GM18867 (cell line): ENCODE measurements around the gene DNA2.

Experiments
- ATAC-seq: cut with Tn5 transposase; IDR thresholded peaks from one replicate; pipeline ENCODE4 v1.9.1; 2021; ENCODE audit warnings: mild to moderate bottlenecking, moderate library complexity; ENCODE audit not compliant: unreplicated experiment

The DNA2 gene

DNA sequence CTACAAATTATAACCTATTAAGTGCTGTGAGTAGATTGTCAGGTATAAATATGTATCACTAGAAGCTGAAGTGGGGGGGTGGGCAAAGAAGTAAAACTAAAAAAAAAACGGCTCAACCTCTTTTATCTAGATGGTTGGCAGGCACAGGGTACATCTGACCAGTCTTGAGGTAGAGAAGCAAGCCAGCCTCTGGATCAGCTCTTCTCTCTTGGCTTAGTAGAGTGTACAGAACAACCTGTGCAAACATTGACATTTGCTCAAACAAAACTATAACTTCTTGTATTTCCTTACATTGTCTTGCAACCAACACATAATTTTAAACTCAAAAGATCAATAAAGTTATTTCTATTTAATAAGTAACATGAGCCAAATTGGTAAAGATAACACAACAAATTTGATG is 25.6 kb downstream of the DNA2 start:
- no peak for ATAC-seq

DNA sequence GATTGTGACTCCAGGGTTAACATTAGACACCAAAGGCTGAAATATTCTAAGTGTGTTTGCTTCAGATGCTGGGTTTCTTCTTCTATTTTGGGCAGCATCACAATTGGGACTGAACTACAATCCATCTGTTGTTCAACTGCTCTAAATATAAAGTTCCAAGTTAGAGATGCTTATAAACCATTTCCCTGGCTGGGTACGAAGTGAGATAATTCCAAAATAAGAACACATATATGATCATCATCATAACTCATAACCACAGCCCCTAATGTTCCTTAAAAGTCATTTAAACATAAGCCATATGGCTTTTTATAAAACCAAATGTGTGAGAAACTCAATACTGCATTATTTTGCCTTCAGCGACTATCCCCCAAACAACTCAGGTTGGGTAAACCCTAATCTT is 28.8 kb downstream of the DNA2 start:
- no peak for ATAC-seq

DNA sequence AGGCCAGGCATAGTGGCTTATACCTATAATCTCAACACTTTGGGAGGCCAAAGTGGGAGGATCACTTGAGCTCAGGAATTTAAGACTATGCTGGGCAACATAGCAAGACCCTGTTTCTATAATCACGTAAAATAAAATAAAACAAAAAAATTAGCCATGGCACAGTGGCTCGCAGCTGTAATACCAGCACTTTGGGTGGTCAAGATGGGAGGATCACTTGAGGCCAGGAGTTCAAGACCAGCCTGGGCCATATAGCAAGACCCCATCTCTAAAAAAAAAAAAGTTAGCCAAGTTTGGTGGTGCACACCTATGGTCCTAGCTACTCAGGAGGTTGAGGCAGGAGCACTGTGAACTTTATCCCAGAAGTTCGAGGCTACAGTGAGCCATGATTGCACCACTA is 30.9 kb downstream of the DNA2 start:
- ATAC-seq = no peak

DNA sequence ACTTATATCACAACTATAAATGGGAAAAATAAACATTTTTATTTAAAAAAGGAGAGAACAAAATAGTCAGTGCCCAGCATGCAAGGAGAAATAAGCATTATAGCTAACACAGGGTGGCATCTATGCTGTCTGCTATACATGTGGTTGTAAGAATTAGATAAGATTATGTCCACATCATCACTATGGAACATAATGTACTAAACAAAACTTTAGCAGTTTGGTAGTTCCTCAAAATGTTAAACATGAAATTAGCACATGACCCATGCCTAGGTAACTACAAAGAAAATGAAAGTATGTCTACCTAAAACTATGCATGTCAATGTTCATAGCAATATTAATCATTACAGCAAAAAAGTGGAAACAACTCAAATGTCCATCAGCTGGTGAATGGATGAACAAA is 36.0 kb downstream of the DNA2 start:
- no peak for ATAC-seq

DNA sequence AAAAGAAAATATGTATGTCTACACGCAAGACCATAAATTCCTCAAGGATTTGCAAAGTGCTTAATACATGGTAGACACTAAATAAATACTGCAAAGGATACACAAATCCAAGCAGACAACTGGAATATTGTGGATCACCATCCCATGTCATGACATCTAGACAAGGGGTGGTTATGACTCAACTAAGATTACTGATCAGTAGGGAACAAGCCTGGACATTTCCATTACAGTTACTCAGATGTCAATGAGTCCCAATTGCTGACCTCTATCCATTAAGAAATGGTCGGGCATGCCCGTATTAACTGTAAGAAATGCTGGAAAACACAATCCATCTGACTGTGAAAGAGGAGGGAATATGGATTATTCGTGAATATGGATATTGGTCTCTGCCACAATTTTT is 37.1 kb downstream of the DNA2 start:
- no peak for ATAC-seq

DNA sequence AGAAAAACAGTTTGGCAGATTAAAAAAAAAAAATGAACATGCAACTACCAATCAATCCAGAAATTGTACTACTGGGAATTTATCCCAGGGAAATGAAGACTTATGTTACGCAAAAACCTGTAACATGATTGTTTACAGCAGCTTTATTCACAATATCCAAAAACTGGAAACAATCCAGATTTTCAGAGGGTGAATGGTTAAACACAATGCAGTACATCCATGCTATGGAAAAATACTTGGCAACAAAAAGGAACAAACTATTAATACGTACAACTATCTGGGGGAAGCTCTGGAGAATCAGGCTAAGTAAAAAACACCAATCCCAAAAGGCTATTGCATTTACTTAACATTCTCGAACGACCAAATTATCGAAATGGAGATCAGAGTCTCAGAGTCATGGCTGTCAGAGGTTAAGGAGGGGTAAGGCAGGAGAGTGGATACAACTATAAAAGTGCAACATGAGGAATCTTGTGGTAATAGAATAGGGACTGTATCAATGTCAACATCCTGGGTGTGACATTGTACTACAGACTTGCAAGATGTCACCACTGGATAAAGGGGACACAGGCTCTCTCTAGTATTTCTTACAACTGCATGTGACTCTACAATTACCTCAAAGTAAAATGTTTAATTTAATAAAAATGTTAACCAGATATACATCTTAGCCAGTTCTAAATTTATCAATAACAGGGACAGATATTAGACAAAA is 43.2 kb downstream of the DNA2 start:
- ATAC-seq = no peak

DNA sequence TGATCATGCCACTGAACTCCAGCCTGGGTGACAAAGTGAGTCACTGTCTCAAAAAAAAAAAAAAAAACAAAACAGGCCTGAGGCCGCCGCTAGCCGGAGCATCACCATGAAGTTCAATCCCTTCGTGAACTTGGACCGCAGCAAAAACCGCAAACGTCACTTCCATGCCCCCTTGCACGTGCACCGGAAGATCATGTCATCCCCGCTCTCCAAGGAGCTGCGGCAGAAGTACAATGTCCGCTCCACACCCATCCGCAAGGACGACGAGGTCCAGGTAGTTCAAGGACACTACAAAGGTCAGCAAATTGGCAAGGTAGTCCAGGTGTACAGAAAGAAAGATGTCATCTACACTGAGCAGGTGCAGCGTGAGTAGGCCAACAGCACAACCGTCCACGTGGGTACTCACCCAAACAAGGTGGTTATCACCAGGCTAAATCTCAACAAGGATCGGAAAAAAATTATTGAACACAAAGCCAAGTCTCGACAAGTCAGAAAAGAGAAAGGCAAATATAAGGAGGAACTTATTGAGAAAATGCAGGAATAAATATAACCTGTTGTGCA is 47.2 kb downstream of the DNA2 start:
- ATAC-seq = no peak

DNA sequence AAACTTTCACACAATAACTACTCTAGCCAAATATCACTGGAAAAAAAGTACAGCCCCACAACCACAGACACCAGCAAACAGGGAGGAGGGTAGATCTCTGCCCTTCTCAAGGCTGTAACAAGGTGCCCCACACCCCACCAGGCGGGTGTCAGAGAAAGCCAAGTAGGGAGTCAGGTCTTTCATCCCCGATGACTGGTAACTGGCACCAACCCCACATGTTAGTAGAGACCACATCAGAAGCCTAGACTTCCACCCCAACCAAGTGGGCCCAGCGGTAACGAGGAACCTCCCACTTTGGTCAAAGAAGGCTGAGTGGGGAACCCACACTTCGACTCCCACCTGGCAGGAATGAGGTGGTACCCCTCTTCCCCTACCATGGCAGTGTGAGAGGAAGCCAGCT is 48.3 kb downstream of the DNA2 start:
- ATAC-seq = no peak

DNA sequence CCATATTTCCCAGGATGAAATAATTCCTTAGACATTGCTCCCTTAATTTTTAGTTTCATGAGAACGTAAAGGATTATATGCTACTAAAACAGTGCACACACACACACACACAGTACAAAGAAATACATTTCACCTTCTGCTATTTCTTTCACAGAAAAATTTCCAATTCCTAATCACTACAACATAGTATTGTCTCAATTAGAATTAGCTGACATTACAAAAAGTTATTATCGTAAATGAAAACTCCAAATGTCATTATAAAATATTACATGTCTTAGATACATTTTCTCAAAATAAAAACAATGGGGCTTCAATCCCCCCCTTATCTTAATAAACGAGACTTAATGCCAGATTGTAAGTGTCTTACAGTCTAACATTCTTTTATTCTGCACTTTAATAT is 52.4 kb downstream of the DNA2 start:
- ATAC-seq = no peak

DNA sequence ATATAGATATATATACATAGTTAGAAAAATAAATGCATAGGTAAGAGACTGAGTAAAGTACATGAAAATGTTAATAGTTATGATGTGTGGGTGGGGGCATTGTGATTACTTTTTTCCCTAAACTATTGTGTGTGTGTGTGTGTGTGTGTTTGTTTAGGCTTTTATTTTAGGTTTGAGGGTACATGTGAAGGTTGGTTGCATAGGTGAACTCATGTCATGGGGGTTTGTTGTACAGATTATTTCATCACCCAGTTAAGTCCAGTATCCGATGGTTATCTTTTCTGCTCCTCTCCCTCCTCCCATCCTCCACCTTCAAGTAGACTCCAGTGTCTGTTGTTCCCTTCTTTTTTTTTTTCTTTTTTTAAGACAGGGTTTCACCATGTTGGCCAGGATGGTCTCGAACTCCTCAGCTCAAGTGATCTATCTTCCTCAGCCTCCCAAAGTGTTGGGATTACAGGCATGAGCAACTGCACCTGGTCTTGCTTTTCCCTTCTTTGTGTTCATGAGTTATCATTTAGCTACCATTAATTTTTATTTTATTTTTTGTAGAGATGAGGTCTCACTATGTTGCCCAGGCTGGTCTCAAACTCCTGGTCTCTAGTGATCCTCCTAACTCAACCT is 62.8 kb downstream of the DNA2 start:
- no peak for ATAC-seq

DNA sequence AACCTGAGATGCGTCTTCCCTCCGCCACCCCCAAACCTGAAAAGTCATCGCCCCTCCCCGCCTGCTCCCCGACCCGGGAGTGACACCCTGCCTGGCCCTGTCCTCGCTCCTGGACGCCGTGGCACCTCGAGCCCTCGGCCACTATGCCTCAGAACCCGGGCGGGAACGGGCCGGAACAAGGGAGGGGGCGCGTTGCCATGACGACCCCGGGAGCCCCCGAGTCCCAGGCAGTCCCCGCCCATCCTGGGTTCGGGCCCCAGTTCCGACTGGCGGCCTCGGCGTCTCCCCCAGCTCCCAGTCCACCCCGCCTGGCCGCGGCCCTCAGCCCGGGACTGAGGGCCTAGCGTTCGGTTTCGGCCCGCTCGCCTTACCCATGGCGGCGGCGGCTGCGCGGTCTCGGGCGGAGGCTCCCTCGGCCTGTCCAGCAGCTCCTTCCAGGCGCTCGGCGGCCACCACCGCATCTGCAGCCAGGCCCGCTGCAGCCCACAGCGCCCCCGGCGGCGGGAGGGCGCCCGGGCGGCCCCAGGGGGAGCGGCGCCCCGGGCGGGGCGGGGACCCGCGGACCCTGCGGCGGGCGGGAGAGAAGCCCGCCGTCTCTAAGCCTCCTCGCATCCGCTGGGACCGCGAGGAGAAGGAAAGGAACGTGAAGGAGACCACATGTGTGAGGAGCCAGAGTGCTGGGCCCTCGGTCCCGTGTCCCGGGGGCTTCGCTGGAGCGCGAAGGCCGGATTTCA is 64.8 kb downstream of the DNA2 start, which contains the start of gene RUFY2:
TSS of gene RUFY2 (minus strand) at position 463 of the 734 bp plus-strand sequence. CDS start at position 375, 88 bp downstream.
- ATAC-seq = peak; percentile 96

DNA sequence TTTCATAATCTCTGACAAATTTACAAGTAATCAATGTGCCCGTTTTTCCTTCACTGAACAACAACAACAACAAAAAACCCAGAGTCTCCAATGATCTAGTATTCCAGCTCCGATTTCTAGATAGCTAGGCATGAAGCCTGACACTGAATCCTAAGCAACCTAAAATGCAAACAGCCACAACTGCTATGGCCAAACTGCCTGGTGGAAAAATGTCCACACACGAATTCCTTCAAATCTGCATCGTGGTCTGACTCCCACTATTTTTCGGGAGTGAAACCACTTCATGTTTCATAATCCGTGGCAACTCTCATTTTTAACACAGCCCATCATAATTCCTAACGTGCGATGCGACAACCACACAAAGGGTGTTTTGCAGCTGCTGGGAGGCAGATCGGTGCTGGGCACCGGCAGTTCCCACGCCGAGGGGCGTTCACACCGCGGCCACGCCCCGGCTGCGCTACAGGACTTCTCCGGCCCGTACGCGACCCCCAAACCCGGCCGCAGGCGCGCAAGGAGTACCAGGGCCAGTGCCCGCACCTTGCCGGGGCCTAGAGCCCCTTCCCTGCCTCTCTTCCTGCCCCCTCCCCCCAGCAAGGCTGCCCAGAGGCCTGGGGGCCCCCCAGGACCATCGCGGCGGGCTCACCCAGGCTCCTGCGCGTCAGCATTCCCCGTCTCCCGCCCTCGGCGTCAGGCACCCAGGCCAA is 65.5 kb downstream of the DNA2 start:
- peak; percentile 31 for ATAC-seq

DNA sequence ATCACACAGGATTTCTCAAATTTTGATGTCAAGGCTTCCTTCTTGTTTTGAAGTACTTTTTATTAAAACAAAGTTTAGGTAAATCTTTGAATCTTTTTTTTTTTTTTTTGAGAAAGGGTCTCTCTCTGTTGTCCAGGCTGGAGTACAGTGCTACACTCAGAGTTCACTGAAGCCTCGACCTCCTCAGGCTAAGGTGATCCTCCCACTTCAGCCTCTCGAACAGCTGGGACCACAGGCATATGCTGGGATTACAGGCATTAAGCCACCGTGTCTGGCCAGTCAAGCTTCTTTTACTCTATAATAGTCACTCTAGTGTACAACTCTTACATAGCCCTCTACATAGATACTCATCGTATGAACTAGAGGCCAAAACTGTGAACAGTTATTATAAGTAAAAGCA is 68.1 kb downstream of the DNA2 start:
- ATAC-seq = no peak

DNA sequence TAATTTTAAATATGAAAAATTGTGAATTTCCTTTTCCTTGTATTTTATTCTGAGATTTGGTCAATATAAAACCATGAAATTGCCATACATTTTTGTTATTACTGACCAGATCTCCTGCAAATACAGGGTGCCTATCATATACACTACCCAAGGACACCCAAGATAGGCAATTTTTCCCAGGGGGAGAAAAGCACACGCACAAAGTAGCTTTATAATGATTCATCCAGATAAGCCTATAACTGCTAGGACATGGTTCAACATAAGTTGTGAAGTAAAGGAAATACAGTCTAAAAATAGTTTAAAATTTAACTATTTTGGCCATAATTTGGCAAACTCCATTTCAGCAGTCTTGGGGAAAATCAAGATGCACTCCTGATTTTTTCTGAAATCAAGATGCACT is 69.5 kb downstream of the DNA2 start:
- ATAC-seq = no peak

DNA sequence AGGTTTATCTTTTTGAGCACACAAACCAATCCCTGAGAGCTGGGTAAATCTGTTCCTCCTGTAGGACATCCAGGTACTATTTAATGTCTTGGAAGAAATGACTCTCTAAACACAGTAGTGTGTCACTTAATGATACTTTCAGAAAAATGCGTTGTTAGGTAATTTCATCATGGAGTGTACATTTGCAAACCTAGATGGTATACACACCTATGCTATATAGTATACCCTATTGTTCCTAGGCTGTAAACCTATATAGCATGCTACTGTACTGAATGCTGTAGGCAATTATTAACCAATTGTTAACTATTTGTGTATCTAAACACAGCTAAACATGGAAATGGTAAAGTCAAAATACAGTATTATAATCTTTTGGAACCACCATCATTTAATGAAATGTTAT is 74.8 kb downstream of the DNA2 start:
- no peak for ATAC-seq

DNA sequence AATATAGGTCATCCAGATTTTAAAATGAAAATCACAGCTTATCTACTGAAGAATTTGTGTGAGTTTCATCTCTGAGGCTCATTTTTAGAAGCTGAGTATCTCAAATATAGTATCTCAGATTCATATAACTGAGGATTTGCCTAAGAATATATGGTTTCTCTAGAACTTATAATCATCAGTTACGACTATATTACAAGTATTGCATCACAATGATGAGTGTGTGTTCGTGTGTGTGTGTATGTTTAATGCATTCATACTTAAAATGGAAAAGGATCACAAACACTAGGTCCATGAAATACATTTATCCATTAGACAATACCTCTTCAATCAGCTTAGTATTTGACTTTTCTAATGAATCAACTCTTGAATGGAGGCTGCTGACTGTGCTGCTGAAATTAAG is 86.0 kb downstream of the DNA2 start:
- no peak for ATAC-seq

DNA sequence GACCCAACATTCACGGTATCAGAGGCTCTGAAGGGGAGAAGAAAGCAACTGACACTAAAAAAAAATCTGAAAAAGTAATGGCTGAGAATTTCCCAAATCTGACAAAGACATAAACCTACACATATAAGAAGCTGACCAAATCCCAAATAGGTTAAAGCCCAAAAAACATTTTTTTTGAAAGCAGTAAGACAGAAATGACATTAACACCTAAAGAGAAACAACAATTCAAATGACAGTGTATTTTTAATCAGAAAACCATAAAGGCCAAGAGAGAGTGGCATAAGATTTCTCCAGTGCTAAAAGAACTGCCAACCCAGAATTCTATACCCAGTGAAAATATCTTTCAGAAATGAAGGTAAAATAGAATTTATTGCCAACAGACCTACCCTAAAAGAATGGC is 100.2 kb downstream of the DNA2 start:
- ATAC-seq = no peak

DNA sequence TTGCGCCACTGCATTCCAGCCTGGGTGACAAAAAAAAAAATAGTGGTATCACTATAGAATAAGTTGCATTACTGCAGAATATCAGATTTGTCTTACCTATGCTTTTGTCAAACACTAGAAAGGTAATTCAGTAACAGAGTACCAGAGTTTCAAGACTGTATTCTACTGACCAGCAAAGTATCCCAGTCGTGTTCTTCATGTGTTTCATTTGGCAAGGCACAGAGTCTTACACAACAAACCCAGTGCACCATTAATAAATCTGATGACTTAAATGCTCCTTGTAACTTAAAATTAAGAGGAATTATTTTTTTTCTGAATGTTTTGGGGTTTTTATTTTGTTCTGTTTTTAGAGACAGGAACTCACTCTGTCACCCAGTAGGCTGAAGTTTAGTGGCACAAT is 104.7 kb downstream of the DNA2 start:
- ATAC-seq = no peak

DNA sequence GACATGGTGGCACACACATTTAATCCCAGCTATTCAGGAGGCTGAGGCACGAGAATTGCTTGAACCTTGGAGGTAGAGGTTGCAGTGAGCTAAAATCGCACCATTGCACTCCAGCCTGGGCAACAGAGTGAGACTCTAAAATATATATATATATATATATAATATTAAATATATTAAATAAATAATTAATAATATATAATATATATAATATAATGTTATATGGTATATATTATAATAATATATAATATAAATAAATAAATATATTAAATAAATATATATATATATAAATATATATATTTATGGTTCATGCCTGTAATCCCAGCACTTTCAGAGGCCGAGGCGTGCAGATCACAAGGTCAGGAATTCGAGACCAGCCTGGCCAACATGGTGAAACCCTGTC is 105.2 kb downstream of the DNA2 start:
- ATAC-seq = no peak

DNA sequence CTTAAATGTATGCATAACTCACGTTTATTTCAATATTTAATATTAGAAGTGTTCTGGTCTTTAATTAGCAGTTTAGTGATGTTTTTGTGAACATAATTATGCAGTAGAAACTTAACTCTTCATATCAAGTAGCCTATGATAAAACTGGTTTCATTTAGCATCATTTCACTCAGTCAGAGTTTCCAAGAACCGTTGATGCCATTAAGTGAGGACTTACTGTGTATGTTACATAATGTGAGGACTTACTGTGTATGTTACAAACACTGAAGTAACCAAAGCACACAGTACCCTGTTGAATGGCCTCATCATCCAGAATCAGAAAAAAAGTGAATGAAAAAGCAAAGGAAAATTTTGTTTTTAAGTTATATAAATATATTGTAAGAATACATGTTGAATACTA is 106.2 kb downstream of the DNA2 start:
- no peak for ATAC-seq
